Gastrocnemius medialis (tissue), 4 donors: Measurements from ENCODE around the gene LCE2A. TPM values are rescaled to one million over a fixed set of nuclear protein-coding genes. Genes with fewer than 3 reads are reported as not detected.
"Not testable (repeated sequence)": the region's sequence is repeated elsewhere in the genome, so short reads cannot be mapped to it uniquely, and the experiment has no call there.

Source experiments
- ATAC-seq, 2 donors: fragments of 150-250 bp; one replicate each; pipeline ENCODE4 v1.9.1; 2016
- DNase-seq, 2 donors: peaks; one replicate each; pipeline ENCODE4 v3.0.0-alpha.2; 2019
- H3K27ac ChIP-seq, 4 donors: fragments of 200-600 bp; sonication (generic); 1 replicate in 1 of 4; 2 replicates in 3 of 4; pipeline ENCODE4 v1.5.1; 2016 to 2018; ENCODE audit warnings: mild to moderate bottlenecking in 2 of 4, moderate library complexity in 1 of 4
- H3K27me3 ChIP-seq, 3 donors: fragments of 200-600 bp; sonication (generic) in 2 of 3; 1 replicate in 1 of 3; 2 replicates in 2 of 3; pipeline versions ENCODE4 v1.5.1 to v1.6.0; 2016 to 2019; ENCODE audit warnings: mild to moderate bottlenecking in 1 of 3, moderate library complexity in 1 of 3
- H3K36me3 ChIP-seq, 2 donors: fragments of 200-600 bp; sonication (generic) in 1 of 2; one replicate each; pipeline ENCODE4 v1.5.1; 2017 to 2018
- H3K4me1 ChIP-seq, 2 donors: fragments of 200-600 bp; sonication (generic) in 1 of 2; one replicate each; pipeline ENCODE4 v1.5.1; 2016 to 2017; ENCODE audit warnings: mild to moderate bottlenecking in 2 of 2
- H3K4me3 ChIP-seq, 4 donors: fragments of 200-600 bp; sonication (generic) in 3 of 4; 1 replicate in 1 of 4; 2 replicates in 3 of 4; pipeline ENCODE4 v1.5.1; 2016 to 2019; ENCODE audit warnings: mild to moderate bottlenecking in 2 of 4
- H3K9me3 ChIP-seq, 3 donors: fragments of 200-600 bp; sonication (generic) in 2 of 3; 1 replicate in 1 of 3; 2 replicates in 2 of 3; pipeline ENCODE4 v1.5.1; 2016 to 2019
- POLR2A ChIP-seq, 2 donors: fragments of 450-650 bp; IDR thresholded peaks; one replicate each; pipeline ENCODE4 v1.6.1; 2017; ENCODE audit warnings: antibody characterized with exemption in 2 of 2, mild to moderate bottlenecking in 2 of 2, moderate library complexity in 2 of 2
- in situ Hi-C, 4 donors: fragments of 200-750 bp; cut with MboI; loops; one replicate each; pipeline versions ENCODE4 v1.15.0 to v1.8.0; 2017; ENCODE audit warnings: low sequenced_read_pairs in 4 of 4
- intact Hi-C: fragments of 100-400 bp; cut with DNase I; formaldehyde crosslinking; loops from one replicate; pipeline ENCODE4 v1.15.1; 2023; ENCODE audit warnings: low total_unique reads
- total RNA-seq, 4 donors: library from RNA; depleted of rRNA; stranded (reverse); fragments of >200 nt; gene quantifications; one replicate each; pipeline versions ENCODE4 v1.1.0 to v1.2.3, GENCODE V29; 2016
- TF ChIP-seq, protein P1 (sequence below), 5 experiments: fragments of 450-650 bp in 3 of 5; fragments of 200-600 bp in 2 of 5; sonication (generic) in 2 of 5; IDR thresholded peaks in 4 of 5; conservative IDR thresholded peaks in 1 of 5; 1 replicate in 4 of 5; 2 replicates in 1 of 5; pipeline ENCODE4 v1.5.1; 2016 to 2019; ENCODE audit warnings: antibody characterized with exemption in 5 of 5, mild to moderate bottlenecking in 3 of 5, moderate library complexity in 3 of 5

LCE2A gene
- total RNA-seq, 4 donors from 2014 or later = not detected

DNA sequence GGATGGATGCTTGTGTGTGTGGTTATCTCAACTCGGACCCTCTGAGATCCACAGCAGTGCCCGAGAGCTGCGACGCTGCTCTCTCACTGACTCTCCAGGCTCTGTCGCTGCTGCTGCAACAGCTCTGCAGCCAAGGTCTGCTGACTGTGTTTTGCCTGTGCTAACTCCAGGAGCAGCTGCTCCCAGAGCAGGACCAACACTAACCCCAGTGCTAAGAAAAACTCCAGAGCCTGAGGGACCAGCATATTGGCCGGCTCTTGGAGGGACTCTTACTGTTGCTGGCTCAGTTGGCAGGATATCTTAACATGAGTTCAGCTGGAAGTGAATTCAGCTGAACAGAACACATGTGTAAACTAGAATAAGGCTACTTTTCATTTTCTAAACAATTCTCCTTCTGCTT, 18.7 kb upstream of the LCE2A start:
- ATAC-seq (no peak), DNase-seq (no peak)
- H3K4me3 ChIP-seq = no peak overlapping the region
- H3K9me3 ChIP-seq = no peaks in the 10 kb centered on the region
- in situ Hi-C loops (no loop called here), intact Hi-C loops (no loop called here)
- TF ChIP-seq POLR2A (IDR thresholded peaks at IDR 0.05) = no peak
- TF ChIP-seq, protein P1, sequence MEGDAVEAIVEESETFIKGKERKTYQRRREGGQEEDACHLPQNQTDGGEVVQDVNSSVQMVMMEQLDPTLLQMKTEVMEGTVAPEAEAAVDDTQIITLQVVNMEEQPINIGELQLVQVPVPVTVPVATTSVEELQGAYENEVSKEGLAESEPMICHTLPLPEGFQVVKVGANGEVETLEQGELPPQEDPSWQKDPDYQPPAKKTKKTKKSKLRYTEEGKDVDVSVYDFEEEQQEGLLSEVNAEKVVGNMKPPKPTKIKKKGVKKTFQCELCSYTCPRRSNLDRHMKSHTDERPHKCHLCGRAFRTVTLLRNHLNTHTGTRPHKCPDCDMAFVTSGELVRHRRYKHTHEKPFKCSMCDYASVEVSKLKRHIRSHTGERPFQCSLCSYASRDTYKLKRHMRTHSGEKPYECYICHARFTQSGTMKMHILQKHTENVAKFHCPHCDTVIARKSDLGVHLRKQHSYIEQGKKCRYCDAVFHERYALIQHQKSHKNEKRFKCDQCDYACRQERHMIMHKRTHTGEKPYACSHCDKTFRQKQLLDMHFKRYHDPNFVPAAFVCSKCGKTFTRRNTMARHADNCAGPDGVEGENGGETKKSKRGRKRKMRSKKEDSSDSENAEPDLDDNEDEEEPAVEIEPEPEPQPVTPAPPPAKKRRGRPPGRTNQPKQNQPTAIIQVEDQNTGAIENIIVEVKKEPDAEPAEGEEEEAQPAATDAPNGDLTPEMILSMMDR (IDR thresholded peaks at IDR 0.05 in 4 of 5, conservative IDR thresholded peaks at IDR 0.05 in 1 of 5) = no peak
- no peaks in the 10 kb centered on the region for H3K36me3 ChIP-seq
- H3K27me3 ChIP-seq = no peaks in the 10 kb centered on the region
- H3K27ac ChIP-seq = no peak overlapping the region
- no peaks in the 10 kb centered on the region for H3K4me1 ChIP-seq

- Histone ChIP-seq H3K36me3 (no peaks in the 10 kb centered on the region), H3K4me3 (no peak overlapping the region), H3K4me1 (no peaks in the 10 kb centered on the region), H3K27me3 (no peaks in the 10 kb centered on the region), H3K27ac (no peak overlapping the region), H3K9me3 (no peaks in the 10 kb centered on the region)
- intact Hi-C loops (no loop called here), in situ Hi-C loops (no loop called here)
- ATAC-seq (no peak), DNase-seq (no peak)
- TF ChIP-seq, protein P1 (IDR thresholded peaks at IDR 0.05 in 4 of 5, conservative IDR thresholded peaks at IDR 0.05 in 1 of 5) = no peak
- no peak for TF ChIP-seq POLR2A (IDR thresholded peaks at IDR 0.05)
Observed at GRCh38 chr1:152681616-152682015, 16.5 kb upstream of the LCE2A start.

GRCh38 chr1:152683846-152684245, 14.3 kb upstream of the LCE2A start:
- in situ Hi-C loops (no loop called here), intact Hi-C loops (no loop called here)
- Histone ChIP-seq H3K9me3 (no peaks in the 10 kb centered on the region), H3K4me1 (no peaks in the 10 kb centered on the region), H3K4me3 (no peak overlapping the region), H3K27ac (no peak overlapping the region), H3K36me3 (no peaks in the 10 kb centered on the region), H3K27me3 (no peaks in the 10 kb centered on the region)
- no peak for DNase-seq
- TF ChIP-seq, protein P1 (IDR thresholded peaks at IDR 0.05 in 4 of 5, conservative IDR thresholded peaks at IDR 0.05 in 1 of 5) = no peak
- no peak for TF ChIP-seq POLR2A (IDR thresholded peaks at IDR 0.05)
- ATAC-seq = no peak

DNA sequence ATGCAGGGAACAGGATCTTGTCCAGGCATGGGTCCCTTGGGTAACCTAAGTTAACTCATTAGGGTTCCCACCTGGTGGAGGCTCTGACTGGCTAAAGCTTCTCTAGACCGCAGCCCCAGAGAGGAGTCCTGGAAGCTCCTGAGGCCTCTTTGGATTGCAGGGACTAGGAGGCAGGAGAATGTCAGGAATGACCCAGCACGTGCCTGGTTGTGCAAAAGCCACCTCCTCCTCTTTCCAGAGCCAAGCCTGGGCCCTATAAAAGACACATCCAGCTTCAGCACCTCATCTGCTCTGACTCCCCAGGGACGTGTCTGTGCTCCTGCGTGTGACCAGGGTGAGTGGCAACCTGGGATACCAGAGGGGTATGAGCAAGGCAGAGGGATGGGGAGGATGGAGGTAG, 12.3 kb upstream of the LCE2A start, which contains the start of gene LCE2B:
TSS of gene LCE2B (plus strand) at position 301 of the 400 bp plus-strand sequence. CDS start 721 bp downstream, outside the sequence.
- H3K36me3 ChIP-seq, in situ Hi-C loops, H3K27ac ChIP-seq, intact Hi-C loops, H3K9me3 ChIP-seq, ATAC-seq, H3K4me3 ChIP-seq, H3K27me3 ChIP-seq, H3K4me1 ChIP-seq, DNase-seq: not testable (repeated sequence)

GRCh38 chr1:152699746-152700145, 1.6 kb downstream of the LCE2A start:
- TF ChIP-seq, protein P1 (IDR thresholded peaks at IDR 0.05 in 4 of 5, conservative IDR thresholded peaks at IDR 0.05 in 1 of 5) = no peak
- TF ChIP-seq POLR2A (IDR thresholded peaks at IDR 0.05) = no peak
- in situ Hi-C loops (no loop called here), intact Hi-C loops (no loop called here)
- H3K9me3 ChIP-seq = no peaks in the 10 kb centered on the region
- no peaks in the 10 kb centered on the region for H3K27me3 ChIP-seq
- no peak for DNase-seq
- H3K4me1 ChIP-seq = no peaks in the 10 kb centered on the region
- no peak overlapping the region for H3K4me3 ChIP-seq
- H3K36me3 ChIP-seq = no peaks in the 10 kb centered on the region
- no peak for ATAC-seq
- no peak overlapping the region for H3K27ac ChIP-seq
